Hematopoietic multipotent progenitor cell treated with erythropoietin and hydrocortisone succinate and interleukin-3 and kit ligand, for 15 days (in vitro differentiated cells): ENCODE measurements around the gene STIM1.

Source experiments
- DNase-seq: peaks from one replicate; pipeline ENCODE4 v3.0.0-alpha.2; 2015; ENCODE audit warnings: low spot score

STIM1 gene

GRCh38 chr11:3916962-3917361 is 61.5 kb downstream of the STIM1 start:
- DNase-seq = no peak

DNA sequence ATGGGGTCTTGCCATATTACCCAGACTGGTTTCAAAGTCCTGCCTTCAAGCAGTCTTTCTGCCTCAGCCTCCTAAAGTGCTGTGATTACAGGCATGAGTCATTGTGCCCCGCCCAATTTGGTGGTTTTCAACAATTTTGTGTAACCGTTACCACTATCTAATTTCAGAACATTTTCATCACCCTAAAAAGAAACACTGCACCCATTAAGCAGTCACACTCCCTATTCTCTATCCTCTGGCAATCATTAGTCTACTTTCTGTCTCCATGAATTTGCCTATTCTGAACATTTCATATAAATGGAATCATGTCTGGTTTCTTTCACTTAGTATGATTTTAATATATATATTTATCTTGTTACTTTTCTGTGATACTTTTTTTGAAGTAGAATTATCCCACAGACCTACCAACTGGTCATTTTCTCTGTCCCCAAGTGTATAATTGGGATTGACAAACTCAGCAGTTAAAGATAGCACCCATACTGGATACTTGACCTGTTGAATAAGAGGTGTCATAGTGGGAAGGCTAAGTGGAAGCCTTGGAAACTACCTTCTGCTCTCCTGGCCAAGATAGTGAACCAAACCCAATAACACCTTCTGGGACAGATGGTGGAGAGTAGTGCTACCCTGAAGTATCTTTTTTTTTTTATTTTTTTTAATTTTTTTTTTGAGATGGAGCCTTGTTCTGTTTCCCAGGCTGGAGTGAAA is 64.8 kb downstream of the STIM1 start:
- peak; percentile 46 for DNase-seq

- DNase-seq = no peak
These were observed 66.6 kb downstream of the STIM1 start for GRCh38 chr11:3922056-3922455.

DNA sequence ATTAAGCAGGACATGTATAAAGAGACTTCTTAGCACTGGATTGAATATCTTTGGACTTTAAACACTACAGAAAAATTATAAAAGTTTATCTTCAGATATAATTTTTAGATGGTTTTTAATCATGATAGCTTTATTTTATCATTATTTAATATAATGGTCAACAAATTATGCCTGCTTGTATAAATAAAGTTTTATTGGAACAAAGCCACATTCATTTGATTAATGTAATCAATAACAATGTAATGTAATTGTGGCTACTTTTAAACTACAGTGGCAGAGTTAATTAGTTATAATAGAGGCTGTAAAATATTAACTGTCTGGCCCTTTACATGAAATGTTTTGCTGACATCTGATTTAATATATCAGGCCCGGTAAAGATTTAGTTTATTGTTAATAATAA is 70.0 kb downstream of the STIM1 start:
- DNase-seq = no peak

DNA sequence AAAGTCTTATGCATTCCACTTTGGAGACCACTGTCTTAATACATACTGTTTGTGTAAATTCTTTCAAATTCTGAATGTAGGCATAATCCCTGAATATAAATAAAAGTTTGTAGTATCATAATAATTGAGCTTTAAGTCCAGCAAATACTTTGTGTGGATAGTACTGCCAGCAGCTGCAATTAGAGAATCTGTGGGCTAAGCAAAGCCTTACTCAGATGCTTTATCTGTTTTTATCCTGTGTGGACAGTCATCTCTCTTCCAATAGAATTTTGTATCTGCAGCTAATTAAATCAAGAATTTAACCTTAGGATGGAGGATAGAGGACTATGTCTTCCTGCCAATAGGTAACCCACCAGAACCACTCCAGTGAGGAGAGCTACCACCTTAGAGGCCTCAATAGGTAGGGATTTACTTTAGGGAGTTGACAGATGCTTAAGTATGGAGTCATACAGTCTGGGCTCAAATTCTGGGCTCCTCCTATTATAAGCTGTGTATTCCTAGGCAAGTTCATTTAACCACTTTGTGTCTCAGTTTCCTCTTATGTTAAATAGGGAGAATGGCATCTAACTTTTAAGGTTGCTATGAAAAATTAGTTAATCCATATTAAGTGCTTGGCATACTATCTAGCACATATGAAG is 71.1 kb downstream of the STIM1 start:
- no peak for DNase-seq

DNA sequence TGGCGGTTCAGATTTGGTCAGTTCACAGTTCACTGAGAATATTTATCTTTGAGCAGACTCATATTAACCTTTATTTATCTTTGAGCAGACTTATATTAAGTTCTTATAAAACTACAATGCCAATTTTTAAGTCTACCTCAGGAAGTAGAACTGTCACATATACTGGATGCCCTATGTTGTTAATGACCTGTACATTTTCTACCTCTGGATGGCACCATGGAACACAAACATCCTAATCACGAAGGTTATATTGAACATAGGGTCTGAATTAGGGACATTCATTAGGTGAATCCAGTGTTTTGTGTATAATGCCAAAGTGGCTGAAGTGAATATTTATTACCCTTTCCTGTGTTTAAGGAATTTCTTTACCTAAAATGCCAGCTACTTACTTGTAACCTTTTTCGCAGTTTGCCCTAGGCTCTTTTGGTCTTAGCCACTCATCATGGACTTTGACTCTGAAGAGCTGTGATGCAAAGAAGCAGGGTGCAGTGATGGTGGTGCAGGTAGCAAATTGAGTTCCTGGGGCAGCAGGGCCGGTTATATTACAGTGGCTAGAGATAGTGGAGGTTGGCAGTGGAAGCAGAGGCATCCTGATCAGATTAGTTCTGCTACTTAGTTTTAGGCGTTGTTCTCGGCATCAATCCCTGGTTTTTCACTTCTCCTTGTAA is 71.8 kb downstream of the STIM1 start:
- no peak for DNase-seq

DNA sequence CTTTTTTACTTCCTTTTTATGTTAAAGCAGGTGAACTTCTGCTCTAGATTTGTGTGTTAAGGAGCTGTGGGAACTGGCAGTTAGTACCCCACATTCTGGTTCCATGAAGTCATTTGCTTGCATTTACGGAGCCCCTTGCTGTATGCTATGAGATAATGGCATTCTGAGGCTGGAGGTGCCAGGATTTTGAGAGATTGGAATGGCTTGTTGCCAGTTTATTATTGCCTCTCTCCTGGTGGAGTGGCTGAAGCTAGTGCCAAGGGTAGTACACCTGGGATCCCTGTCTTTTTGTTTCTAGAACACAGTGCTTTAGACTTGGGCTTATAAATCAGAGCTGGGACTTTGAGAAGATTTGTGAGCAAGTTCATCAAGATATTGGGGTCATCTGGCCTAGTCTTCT is 73.8 kb downstream of the STIM1 start:
- DNase-seq = no peak

- DNase-seq = no peak
These were observed 74.2 kb downstream of the STIM1 start for GRCh38 chr11:3929649-3930048.

- DNase-seq = no peak
These were observed 77.2 kb downstream of the STIM1 start for GRCh38 chr11:3932698-3933097.

GRCh38 chr11:3933165-3933628 is 77.7 kb downstream of the STIM1 start:
- no peak for DNase-seq

DNA sequence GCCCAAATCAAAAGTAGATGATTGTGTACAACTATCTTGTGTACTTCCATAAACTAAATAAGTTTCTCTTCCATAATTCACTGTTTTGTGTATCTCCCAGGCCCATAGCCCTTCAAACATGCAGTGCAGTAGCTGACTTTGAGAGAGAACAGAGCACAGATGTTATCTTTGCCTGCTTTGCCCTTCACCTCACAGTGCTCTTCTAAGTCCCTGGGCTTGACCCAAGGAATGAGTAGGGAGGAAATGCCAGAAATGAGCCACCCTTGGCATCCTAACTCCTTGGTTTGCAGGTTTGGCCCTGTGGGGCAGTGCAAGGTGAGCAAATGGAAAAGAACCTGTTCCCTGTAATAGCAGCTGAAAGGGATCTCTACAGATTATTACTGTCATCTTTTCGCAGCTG is 79.2 kb downstream of the STIM1 start:
- DNase-seq = no peak

DNA sequence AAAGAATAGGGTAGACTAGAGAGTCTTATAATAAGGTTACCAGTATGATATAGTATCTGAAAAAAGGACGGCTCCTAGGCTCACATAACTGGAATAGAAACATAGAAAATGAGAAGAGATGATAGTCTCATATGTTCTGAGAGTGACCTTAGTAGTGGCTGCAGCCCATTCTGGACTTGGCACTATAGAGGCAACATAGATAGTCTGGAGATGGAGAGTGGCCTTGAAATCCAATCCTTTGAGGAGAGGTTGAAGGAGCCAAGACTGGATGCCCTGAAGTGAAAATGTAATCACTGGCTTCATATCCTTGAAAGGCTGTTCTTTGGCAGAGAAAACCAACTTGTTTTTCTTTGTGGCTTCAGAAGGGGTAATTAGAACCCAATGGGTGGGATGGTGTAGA is 81.1 kb downstream of the STIM1 start:
- DNase-seq = no peak

DNA sequence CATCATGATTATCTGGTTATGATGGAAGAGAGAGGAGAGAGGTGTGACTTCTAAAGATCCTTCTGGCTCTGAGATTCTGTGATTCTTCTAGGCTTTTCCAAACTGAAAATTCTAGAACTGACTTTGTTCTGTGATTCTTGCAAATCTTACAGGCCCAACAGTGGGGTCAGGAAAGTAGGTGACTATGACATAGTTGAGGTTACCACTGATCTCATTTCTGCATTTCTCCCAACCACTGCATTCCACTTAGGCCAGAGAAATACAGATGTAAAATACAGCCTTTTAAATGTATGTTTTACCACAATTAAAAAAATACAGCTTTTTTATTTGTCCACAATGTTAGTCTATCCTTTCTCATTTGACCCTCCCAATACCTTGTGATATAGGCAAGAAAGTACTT is 83.7 kb downstream of the STIM1 start:
- no peak for DNase-seq

GRCh38 chr11:3939651-3940190 is 84.3 kb downstream of the STIM1 start:
- no peak for DNase-seq

DNA sequence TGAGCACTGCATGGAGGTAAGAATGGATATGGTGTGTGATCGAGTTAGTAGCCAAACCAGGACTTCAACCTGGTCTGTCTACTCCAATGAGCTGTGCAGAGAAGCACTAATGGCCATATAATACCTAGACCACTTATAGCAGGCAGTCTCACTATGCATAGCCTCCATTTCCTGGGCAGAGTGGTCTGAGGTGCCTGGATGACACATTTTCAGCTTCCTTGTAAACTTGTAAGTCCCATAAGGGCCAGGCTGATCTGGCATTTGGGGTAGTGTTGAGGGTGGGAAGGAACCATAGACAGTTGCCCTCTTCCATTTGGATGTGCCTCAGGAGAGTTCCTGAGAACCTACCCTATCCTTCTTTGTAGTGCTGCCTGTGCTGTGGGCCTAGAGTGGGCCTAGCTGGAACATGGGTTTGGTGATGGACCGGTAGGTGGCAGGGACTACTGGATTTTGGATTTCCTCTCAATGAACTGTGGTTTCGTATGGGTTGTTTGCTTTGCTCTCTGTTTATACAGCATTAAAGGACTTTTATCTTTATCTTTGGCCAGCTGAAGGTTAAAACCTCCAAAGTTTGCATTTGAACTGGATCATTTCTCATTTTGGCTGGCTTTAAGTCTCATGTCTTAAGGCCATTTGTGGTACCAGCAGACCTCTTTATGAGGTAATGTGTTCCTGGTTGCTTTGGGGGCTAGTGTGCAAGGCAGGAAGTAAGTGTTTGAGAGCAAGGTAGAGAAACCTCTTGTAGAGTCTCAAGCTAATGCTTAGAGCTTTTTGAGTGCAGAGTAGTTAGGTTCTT is 86.9 kb downstream of the STIM1 start:
- DNase-seq = no peak

DNA sequence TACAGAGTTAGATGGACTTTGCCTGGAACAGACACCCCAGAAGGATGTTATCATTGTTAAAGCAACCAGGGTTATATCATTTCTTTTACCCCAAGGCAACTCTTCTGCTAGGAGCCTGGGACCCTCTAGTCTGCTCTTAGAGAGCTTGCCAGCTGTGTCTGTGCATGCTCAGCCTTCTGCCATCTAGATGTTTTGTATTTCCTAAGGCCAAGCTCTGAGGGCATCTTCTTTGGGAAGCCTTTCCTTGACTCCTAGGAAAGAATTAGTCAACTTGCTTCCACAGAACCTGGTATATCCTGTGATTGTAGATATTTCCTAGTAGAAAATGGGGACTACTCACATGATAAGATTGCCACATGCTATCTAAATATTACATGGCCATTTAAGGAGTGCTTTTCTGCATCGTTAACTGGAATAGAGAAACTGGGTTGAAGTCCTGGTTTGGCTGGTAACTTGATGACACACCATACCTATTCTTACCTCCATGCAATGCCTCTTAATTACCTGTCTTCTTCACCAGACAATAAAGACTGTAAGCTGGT is 87.6 kb downstream of the STIM1 start:
- no peak for DNase-seq

GRCh38 chr11:3944198-3944597 is 88.7 kb downstream of the STIM1 start:
- no peak for DNase-seq

GRCh38 chr11:3946455-3947017 is 91.1 kb downstream of the STIM1 start:
- no peak for DNase-seq

DNA sequence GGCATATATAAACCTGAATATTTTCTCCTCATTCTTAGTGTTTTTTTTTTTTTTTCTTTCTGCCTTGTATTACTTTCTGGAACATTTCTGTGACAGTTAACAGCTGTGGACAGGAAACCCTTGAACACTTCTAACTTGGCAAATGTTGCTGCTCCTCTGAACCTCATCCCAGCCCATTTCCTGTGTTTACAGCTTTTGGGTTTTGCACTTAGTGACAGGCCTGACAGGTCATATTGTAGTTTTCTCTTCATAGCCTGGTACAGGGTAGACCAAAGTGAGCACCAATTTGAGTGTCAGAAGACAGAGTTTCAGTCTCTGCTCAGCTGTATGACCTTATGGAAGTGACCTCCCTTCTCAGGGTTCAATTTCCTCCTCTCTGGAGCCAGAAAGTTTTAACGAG is 91.6 kb downstream of the STIM1 start:
- no peak for DNase-seq

DNA sequence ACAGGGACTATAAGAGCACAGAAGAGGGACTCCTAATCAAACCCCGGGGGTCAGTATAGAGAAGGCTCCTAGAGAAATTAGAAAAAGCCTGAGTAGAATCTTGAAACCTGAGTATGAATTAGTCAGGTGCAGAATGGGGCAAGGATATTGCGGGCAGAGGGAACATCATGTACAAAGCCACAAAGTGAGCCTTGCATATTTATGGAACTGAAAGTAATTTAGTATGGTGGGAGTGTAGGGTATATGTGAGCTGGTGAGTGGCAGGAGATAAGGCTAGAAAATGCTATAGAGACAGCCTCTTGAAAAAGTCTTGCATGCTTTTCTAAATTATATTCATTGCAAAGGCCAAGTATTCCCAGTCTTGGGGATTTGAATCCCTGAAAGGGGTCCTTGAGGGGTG is 93.7 kb downstream of the STIM1 start:
- no peak for DNase-seq

GRCh38 chr11:3950996-3951660 is 95.7 kb downstream of the STIM1 start:
- DNase-seq = no peak
